K562 (cell line): ENCODE measurements around the gene NFIC. TPM values are rescaled to one million over a fixed set of nuclear protein-coding genes. Genes with fewer than 3 reads are reported as not detected.

Experiments
- ATAC-seq: fragments of 200-7000 bp; cut with Tn5 transposase; 3 replicates; pipeline ENCODE4 v1.9.1; 2020; ENCODE audit warnings: moderate library complexity
- BruUV-seq: library from RNA; stranded (reverse); fragments of 400-500 nt; replicated peaks from 2 replicates; lab custom pipeline; 2021; lab: Mats Ljungman, UMichigan
- CTCF ChIA-PET: fragments of 300-600 bp; formaldehyde crosslinking; extraction: SDS; loops from one replicate; lab custom pipeline; 2021; ENCODE audit warnings: low intra/inter-chr PET ratio; lab: Yijun Ruan, JAX
- POLR2A ChIA-PET: fragments of 300-600, 350-650 bp; sonication (Branson Sonifier 250); formaldehyde crosslinking; extraction: SDS; loops from one replicate; lab custom pipeline; 2021; ENCODE audit warnings: antibody characterized with exemption, inconsistent platforms; lab: Yijun Ruan, JAX
- DNase-seq, 4 experiments: peaks; one replicate each; pipeline versions ENCODE4 v3.0.0 to v3.0.0-alpha.2; 2011 to 2018; ENCODE audit warnings: low spot score in 3 of 4, mixed read lengths in 3 of 4; ENCODE audit errors: extremely low read depth in 1 of 4
- FAIRE-seq: peaks from 2 replicates; lab custom pipeline; 2011; peaks lifted over from hg19 to GRCh38; lab: Jason Lieb, UNC
- H2AFZ ChIP-seq: 2 replicates; pipeline ENCODE4 v1.6.0; 2011; ENCODE audit warnings: low read depth, low read length, control low read depth, inconsistent platforms
- H3K27ac ChIP-seq: fragments of 200-600 bp; 3 replicates; pipeline ENCODE4 v1.8.0; 2011; ENCODE audit warnings: low read depth, mild to moderate bottlenecking, control low read depth, inconsistent platforms, low read length, moderate library complexity, mixed read lengths; ENCODE audit errors: extremely low read depth
- H3K27me3 ChIP-seq, 2 experiments: fragments of 300-600 bp in 1 of 2; 2 replicates in 1 of 2; 3 replicates in 1 of 2; pipeline versions ENCODE4 v1.6.0 to v1.8.0; 2011; ENCODE audit warnings: inconsistent platforms in 2 of 2, low read length in 2 of 2, mild to moderate bottlenecking in 1 of 2, mixed read lengths in 1 of 2, moderate library complexity in 1 of 2; ENCODE audit not compliant: control insufficient read depth in 2 of 2, insufficient read depth in 2 of 2
- H3K36me3 ChIP-seq: fragments of 300-600 bp; 3 replicates; pipeline ENCODE4 v1.8.0; 2011; ENCODE audit warnings: mild to moderate bottlenecking, low read length, inconsistent platforms; ENCODE audit not compliant: control insufficient read depth, insufficient read depth
- H3K4me1 ChIP-seq, 2 experiments: fragments of 200-600 bp in 1 of 2; replicated peaks in 1 of 2; 2 replicates in 1 of 2; 3 replicates in 1 of 2; pipeline versions ENCODE4 v1.5.1 to v1.8.0; 2011; ENCODE audit warnings: inconsistent platforms in 2 of 2, low read length in 2 of 2, mild to moderate bottlenecking in 1 of 2, mixed read lengths in 1 of 2, moderate library complexity in 1 of 2; ENCODE audit not compliant: control insufficient read depth in 2 of 2, insufficient read depth in 2 of 2
- H3K4me2 ChIP-seq: 2 replicates; pipeline ENCODE4 v1.6.1; 2011; ENCODE audit warnings: low read length, control low read depth, inconsistent platforms, mixed read lengths; ENCODE audit not compliant: insufficient read depth
- H3K4me3 ChIP-seq: fragments of 200-600 bp; sonication (generic), shearing (Covaris generic); 2 replicates; pipeline ENCODE4 v1.5.1; 2016; ENCODE audit warnings: control low read depth, inconsistent platforms
- H3K79me2 ChIP-seq: fragments of 200-600 bp; 3 replicates; pipeline ENCODE4 v1.8.0; 2011; ENCODE audit warnings: low read length, inconsistent platforms; ENCODE audit not compliant: control insufficient read depth, insufficient read depth
- H3K9ac ChIP-seq, 2 experiments: 2 replicates each; pipeline versions ENCODE4 v1.6.0 to v1.6.1; 2011; ENCODE audit warnings: low read depth in 2 of 2, low read length in 2 of 2, control low read depth in 1 of 2, inconsistent platforms in 1 of 2, mild to moderate bottlenecking in 1 of 2, mixed read lengths in 1 of 2; ENCODE audit not compliant: insufficient read depth in 1 of 2
- H3K9me1 ChIP-seq: one replicate; pipeline ENCODE4 v1.6.0; 2011; ENCODE audit warnings: inconsistent platforms, mild to moderate bottlenecking, low read length, moderate library complexity; ENCODE audit not compliant: control insufficient read depth, insufficient read depth
- H3K9me3 ChIP-seq: replicated peaks from 2 replicates; pipeline ENCODE4 v1.5.1; 2011; ENCODE audit warnings: low read depth, low read length, inconsistent platforms; ENCODE audit not compliant: control insufficient read depth, insufficient read depth
- H4K20me1 ChIP-seq: replicated peaks from 2 replicates; pipeline ENCODE4 v1.6.1; 2011; ENCODE audit warnings: low read length, inconsistent platforms, mixed read lengths; ENCODE audit not compliant: control insufficient read depth, insufficient read depth
- DDX20 ChIP-seq: fragments of 450-650 bp; IDR thresholded peaks from 2 replicates; pipeline ENCODE4 v1.6.1; 2016; ENCODE audit warnings: missing genetic modification characterization, low read depth, mild to moderate bottlenecking, missing compliant biosample characterization, moderate library complexity
- E4F1 ChIP-seq: fragments of 250-450 bp; sonication (Bioruptor Pico); IDR thresholded peaks from 2 replicates; pipeline ENCODE4 v1.5.0; 2021; ENCODE audit warnings: mild to moderate bottlenecking, borderline replicate concordance
- EGR1 ChIP-seq: fragments of 450-650 bp; conservative IDR thresholded peaks from 2 replicates; pipeline ENCODE4 v1.6.1; 2017; ENCODE audit warnings: mild to moderate bottlenecking
- EP400 ChIP-seq: fragments of 450-650 bp; IDR thresholded peaks from 2 replicates; pipeline ENCODE4 v1.6.1; 2017; ENCODE audit warnings: antibody characterized with exemption, mild to moderate bottlenecking, moderate library complexity
- IRF2 ChIP-seq: sonication (generic); formaldehyde crosslinking; IDR thresholded peaks from 2 replicates; pipeline ENCODE4 v1.8.1; 2022; ENCODE audit warnings: mild to moderate bottlenecking, missing genetic modification reagents
- MBD2 ChIP-seq: sonication (generic); IDR thresholded peaks from 2 replicates; pipeline ENCODE4 v1.6.1; 2016; ENCODE audit warnings: low read depth, borderline replicate concordance
- MEF2A ChIP-seq: IDR thresholded peaks from 2 replicates; pipeline ENCODE4 v1.6.1; 2011; ENCODE audit warnings: low read depth, mild to moderate bottlenecking, low read length, moderate library complexity; ENCODE audit not compliant: control insufficient read depth
- NBN ChIP-seq: fragments of 450-650 bp; IDR thresholded peaks from 2 replicates; pipeline ENCODE4 v1.6.1; 2016; ENCODE audit warnings: low read depth, mild to moderate bottlenecking
- NR1H2 ChIP-seq: sonication (generic); formaldehyde crosslinking; IDR thresholded peaks from 2 replicates; pipeline ENCODE4 v1.4.0; 2020; ENCODE audit warnings: mild to moderate bottlenecking, missing genetic modification reagents
- PTBP1 ChIP-seq: fragments of 200-400 bp; formaldehyde crosslinking; IDR thresholded peaks from 2 replicates; pipeline ENCODE4 v1.6.1; 2017; ENCODE audit warnings: low read depth, low read length
- PTTG1 ChIP-seq: fragments of 450-650 bp; IDR thresholded peaks from 2 replicates; pipeline ENCODE4 v1.6.1; 2016; ENCODE audit warnings: low read depth, mild to moderate bottlenecking, missing genetic modification characterization, missing compliant biosample characterization
- TCF7L2 ChIP-seq: fragments of 150-350 bp; IDR thresholded peaks from 2 replicates; pipeline ENCODE4 v1.6.1; 2016; ENCODE audit warnings: low read depth, mild to moderate bottlenecking, low read length, moderate library complexity
- ZBTB1 ChIP-seq: sonication (generic); formaldehyde crosslinking; IDR thresholded peaks from 2 replicates; pipeline ENCODE4 v1.8.1; 2023; ENCODE audit warnings: missing genetic modification reagents, low read depth, mild to moderate bottlenecking, borderline replicate concordance
- ZBTB7A ChIP-seq: IDR thresholded peaks from 2 replicates; pipeline ENCODE4 v1.6.1; 2011; ENCODE audit warnings: low read depth, mild to moderate bottlenecking, low read length, moderate library complexity, borderline replicate concordance; ENCODE audit not compliant: control insufficient read depth
- ZNF232 ChIP-seq: sonication (generic); formaldehyde crosslinking; IDR thresholded peaks from 2 replicates; pipeline ENCODE4 v1.8.0; 2022; ENCODE audit warnings: mild to moderate bottlenecking, missing genetic modification reagents
- WGBS: fragments of 100-300 bp; shearing (Covaris generic); methylation state at CpG from one replicate; pipeline ENCODE4 v1.1.6; 2016; ENCODE audit warnings: low coverage, mixed read lengths; ENCODE audit not compliant: insufficient coverage; ENCODE audit errors: missing lambda C conversion rate; 5-methylcytosine and 5-hydroxymethylcytosine counted together
- in situ Hi-C: fragments of 300-500 bp; cut with MboI; formaldehyde crosslinking; loops from 4 replicates; pipeline ENCODE4 v1.15.0; 2018; ENCODE audit warnings: inconsistent platforms, mixed read lengths
- intact Hi-C: fragments of 100-400 bp; cut with micrococcal nuclease; formaldehyde crosslinking; loops from 2 replicates; pipeline ENCODE4 v1.14.2; 2022
- polyA plus RNA-seq, 8 experiments: library from polyadenylated mRNA; depleted of rRNA in 4 of 8; stranded (reverse) in 5 of 8; unstranded in 3 of 8; fragments of >200 nt; fragmentation: Nextera tagmentation in 2 of 8; fragmentation: Illumina TruSeq in 1 of 8; extraction: Ambion mirVana in 2 of 8; extraction: Trizol in 1 of 8; gene quantifications; 2 replicates each; pipeline versions ENCODE4 v1.2.1 to v1.2.3, GENCODE V29; 2011 to 2014; ENCODE audit warnings: inconsistent platforms in 1 of 8, missing spikeins in 1 of 8
- total RNA-seq, 7 experiments: library from RNA; depleted of rRNA in 6 of 7; stranded (reverse); fragments of >200 nt in 6 of 7; fragmentation: Illumina TruSeq in 2 of 7; extraction: Trizol in 2 of 7; gene quantifications; 2 replicates each; pipeline versions ENCODE4 v1.2.1 to v1.2.3, GENCODE V29; 2011 to 2021; ENCODE audit warnings: low replicate concordance in 1 of 7

Gene NFIC
- total and polyA plus RNA-seq, 9 of the 15 experiments (the other 6 are each of a cell fraction or from before 2014, with no cell fraction given), result 0.71 to 62.1 (median 6.9) TPM

- TF ChIP-seq MBD2 (no peak), NR1H2 (CRISPR knock-in tag) (no peak), ZBTB7A (0 out of 2 replicates have a peak, but pooled peaks have one; percentile 49), IRF2 (no peak)
- POLR2A ChIA-PET, result interaction anchor here (1.0 kb wide), 1 partner anchor 9 kb away, joined by 5 read pairs; no protein-coding TSS in a partner anchor
- 4% methylated on average over 5 of the region's 5 CpGs for WGBS
- peak overlapping the region; percentile 91 for H3K4me2 ChIP-seq
- ATAC-seq, result no peak
- peaks cover 40% of the 10 kb centered on the region; the same call in 2 of the 3 replicates for H3K36me3 ChIP-seq
- no peaks in the 10 kb centered on the region; a peak in 1 of 5 replicates for H3K27me3 ChIP-seq
- H3K9me1 ChIP-seq, result no peaks in the 10 kb centered on the region
- H3K4me3 ChIP-seq, result peak overlapping the region; percentile 73
- no TSS peak for BruUV-seq
- peaks cover 35% of the 10 kb centered on the region for H4K20me1 ChIP-seq
- H3K27ac ChIP-seq, result peak overlapping the region; percentile 97
- CTCF ChIA-PET, result no interaction called here
- in situ Hi-C loops, result no loop called here
- H3K79me2 ChIP-seq, result peaks cover 97% of the 10 kb centered on the region
- H3K4me1 ChIP-seq, result peaks cover 59 to 86% of the 10 kb centered on the region in 2 experiments
- no peaks in the 10 kb centered on the region for H3K9me3 ChIP-seq
- peak in 2 of 4 experiments; percentile 41 to 47 for DNase-seq
- FAIRE-seq, result no peak
- H3K9ac ChIP-seq, result peak overlapping the region; percentile 83 to 95
- intact Hi-C loops, result no loop called here
- no peak overlapping the region for H2AFZ ChIP-seq
These were observed 2.0 kb downstream of the NFIC start for GRCh38 chr19:3368441-3368795.

- in situ Hi-C loops, result no loop called here
- ATAC-seq (no peak), FAIRE-seq (peak; percentile 77), DNase-seq (peak in 1 of 4 experiments; percentile 39)
- H4K20me1 ChIP-seq, result peaks cover 37% of the 10 kb centered on the region
- ChIA-PET POLR2A (interaction anchor here (1.0 kb wide), 1 partner anchor 9 kb away, joined by 5 read pairs; no protein-coding TSS in a partner anchor), CTCF (no interaction called here)
- H2AFZ ChIP-seq, result no peak overlapping the region
- H3K4me1 ChIP-seq, result peaks cover 59 to 86% of the 10 kb centered on the region in 2 experiments
- H3K27me3 ChIP-seq, result no peaks in the 10 kb centered on the region; a peak in 1 of 5 replicates
- H3K27ac ChIP-seq, result peak overlapping the region; percentile 97
- intact Hi-C loops, result no loop called here
- no peaks in the 10 kb centered on the region for H3K9me3 ChIP-seq
- H3K9ac ChIP-seq, result peak overlapping the region; percentile 83 to 95
- peaks cover 3% of the 10 kb centered on the region for H3K9me1 ChIP-seq
- 5% methylated on average over 3 of the region's 4 CpGs for WGBS
- no TSS peak for BruUV-seq
- peak overlapping the region; percentile 91 for H3K4me2 ChIP-seq
- H3K79me2 ChIP-seq, result peaks cover 97% of the 10 kb centered on the region
- H3K4me3 ChIP-seq, result peak overlapping the region; percentile 73
- H3K36me3 ChIP-seq, result peaks cover 42% of the 10 kb centered on the region; the same call in 2 of the 3 replicates
- peak; percentile 22; the same call in 1 of the 2 replicates for TF ChIP-seq EP400
- no peak for TF ChIP-seq TCF7L2
- TF ChIP-seq PTTG1 (tag), result no peak
- no peak for TF ChIP-seq MEF2A
- no peak for TF ChIP-seq DDX20 (tag)
- no peak for TF ChIP-seq ZBTB1 (CRISPR knock-in tag)
- TF ChIP-seq NBN, result no peak
- no peak for TF ChIP-seq E4F1
- no peak for TF ChIP-seq EGR1
- TF ChIP-seq ZNF232, result no peak
- TF ChIP-seq PTBP1, result no peak
These were observed 2.5 kb downstream of the NFIC start for GRCh38 chr19:3368848-3369336.
